HG02981 (cell line): ENCODE measurements around the gene WNK3.

Experiments
- ATAC-seq: cut with Tn5 transposase; IDR thresholded peaks from one replicate; pipeline ENCODE4 v1.9.1; 2021; ENCODE audit warnings: mild to moderate bottlenecking, moderate library complexity; ENCODE audit not compliant: unreplicated experiment

The WNK3 gene

DNA sequence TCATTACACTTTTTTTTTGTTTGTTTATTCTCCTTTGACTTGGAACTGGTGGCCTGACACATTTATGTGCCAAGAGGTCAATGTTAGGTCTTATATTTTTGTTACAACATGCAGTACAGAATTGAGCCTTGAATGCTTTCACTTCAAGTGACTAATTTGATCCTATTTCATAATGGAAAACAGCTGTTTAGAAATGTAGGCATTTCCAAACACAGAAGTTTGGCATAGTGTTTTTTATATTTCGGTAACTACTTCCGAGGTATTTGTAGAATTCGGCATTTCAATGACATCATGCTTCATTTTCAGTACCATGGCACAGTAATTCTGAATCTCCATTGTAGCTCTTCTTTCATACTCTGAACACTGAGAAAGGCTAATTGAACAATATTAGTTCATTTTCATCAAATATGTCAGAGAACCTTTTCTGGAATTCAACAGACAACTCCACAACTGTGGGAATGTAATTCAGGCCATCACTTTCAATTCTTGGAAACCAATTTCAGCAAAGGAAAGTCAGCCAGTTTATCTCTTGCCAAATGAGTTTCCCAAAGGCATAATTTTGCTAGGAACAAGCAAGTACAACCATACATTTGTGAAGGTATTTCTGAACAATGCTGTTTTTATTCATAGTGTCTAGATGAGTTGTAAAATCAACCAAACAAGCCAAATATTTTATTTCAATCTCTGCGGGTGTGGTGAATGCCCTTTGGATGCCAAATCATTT lies 186.2 kb downstream of the WNK3 start:
- no peak for ATAC-seq

- no peak for ATAC-seq
Measured at GRCh38 chrX:54171091-54171490, 186.8 kb downstream of the WNK3 start.

DNA sequence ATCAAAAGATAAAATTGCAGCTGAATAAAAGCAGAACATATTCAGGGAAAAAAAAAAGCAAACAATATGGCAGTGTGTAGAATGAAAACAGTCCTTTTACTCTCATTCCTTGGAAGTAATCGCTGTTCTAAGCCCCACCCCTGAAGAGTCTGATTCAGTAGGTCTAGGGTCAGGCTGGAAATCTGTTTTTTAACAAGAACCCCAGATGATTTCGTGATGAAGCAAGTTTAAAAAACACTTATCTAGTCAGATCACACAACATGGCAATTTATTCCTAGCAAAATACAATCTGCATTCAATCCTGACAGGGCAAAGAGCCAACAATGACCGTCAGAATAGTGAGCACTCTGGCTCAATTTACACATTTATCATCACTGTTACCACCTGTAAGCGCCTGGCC lies 190.9 kb downstream of the WNK3 start:
- ATAC-seq, result no peak

GRCh38 chrX:54157561-54157960 lies 200.3 kb downstream of the WNK3 start:
- ATAC-seq, result no peak
